PC-3 (cell line): ENCODE data around the gene SNX13. TPM values are rescaled to one million over a fixed set of nuclear protein-coding genes. Genes with fewer than 3 reads are reported as not detected.

Experiments
- ATAC-seq: fragments of 200-7000 bp; cut with Tn5 transposase; 2 replicates; pipeline ENCODE4 v1.9.1; 2020; ENCODE audit warnings: mild to moderate bottlenecking, moderate library complexity
- BruUV-seq: library from RNA; stranded (reverse); fragments of 400-500 nt; replicated peaks from 2 replicates; lab custom pipeline; 2021; lab: Mats Ljungman, UMichigan
- CTCF ChIA-PET: fragments of 300-600 bp; sonication (Branson Sonifier 250); formaldehyde crosslinking; loops from one replicate; lab custom pipeline; 2022; ENCODE audit warnings: antibody characterized with exemption; lab: Charles Lee
- POLR2A ChIA-PET: fragments of 300-600 bp; sonication (Branson Sonifier 250); formaldehyde crosslinking; loops from one replicate; lab custom pipeline; 2022; ENCODE audit warnings: antibody characterized with exemption; ENCODE audit not compliant: unreplicated experiment; lab: Charles Lee
- DNase-seq: peaks from one replicate; pipeline ENCODE4 v3.0.0-alpha.2; 2015
- H2AFZ ChIP-seq: fragments of 300-600 bp; sonication (generic); 2 replicates; pipeline ENCODE4 v1.6.0; 2016; ENCODE audit warnings: antibody characterized with exemption, low read length
- H3F3A ChIP-seq: fragments of 300-600 bp; sonication (generic); one replicate; pipeline ENCODE4 v1.6.0; 2017; ENCODE audit warnings: antibody characterized with exemption, low read length, control low read depth, mild to moderate bottlenecking; ENCODE audit not compliant: unreplicated experiment
- H3K27ac ChIP-seq: fragments of 300-600 bp; sonication (generic); 2 replicates; pipeline ENCODE4 v1.5.1; 2016; ENCODE audit warnings: mild to moderate bottlenecking, low read length
- H3K27me3 ChIP-seq: fragments of 300-600 bp; sonication (generic); 2 replicates; pipeline ENCODE4 v1.6.1; 2016; ENCODE audit warnings: low read length, mixed read lengths
- H3K36me3 ChIP-seq: fragments of 300-600 bp; sonication (generic); 2 replicates; pipeline ENCODE4 v1.6.1; 2016; ENCODE audit warnings: low read depth, mixed run types, low read length, mixed read lengths
- H3K4me1 ChIP-seq: fragments of 300-600 bp; sonication (generic); 2 replicates; pipeline ENCODE4 v1.5.1; 2016; ENCODE audit warnings: low read length; ENCODE audit not compliant: insufficient read depth
- H3K4me2 ChIP-seq: fragments of 300-600 bp; sonication (generic); 2 replicates; pipeline ENCODE4 v1.6.0; 2016; ENCODE audit warnings: low read length
- H3K4me3 ChIP-seq: fragments of 300-600 bp; sonication (generic); 2 replicates; pipeline ENCODE4 v1.5.1; 2016; ENCODE audit warnings: mild to moderate bottlenecking, low read length, mixed read lengths
- H3K79me2 ChIP-seq: fragments of 300-600 bp; sonication (generic); 2 replicates; pipeline ENCODE4 v1.6.1; 2017; ENCODE audit warnings: low read length, mixed read lengths
- H3K9ac ChIP-seq: fragments of 300-600 bp; sonication (generic); 2 replicates; pipeline ENCODE4 v1.6.0; 2016; ENCODE audit warnings: mild to moderate bottlenecking, low read length
- H3K9me2 ChIP-seq: fragments of 300-600 bp; sonication (generic); replicated peaks from 2 replicates; pipeline ENCODE4 v1.6.1; 2016; ENCODE audit warnings: mixed run types, low read length, mixed read lengths
- H3K9me3 ChIP-seq: fragments of 300-600 bp; sonication (generic); 2 replicates; pipeline ENCODE4 v1.6.1; 2016; ENCODE audit warnings: low read length, mixed read lengths
- H4K20me1 ChIP-seq: fragments of 300-600 bp; sonication (generic); 2 replicates; pipeline ENCODE4 v1.6.1; 2016; ENCODE audit warnings: low read length, mixed read lengths
- EZH2 ChIP-seq: fragments of 300-600 bp; sonication (generic); IDR thresholded peaks from one replicate; pipeline ENCODE4 v1.6.1; 2017; ENCODE audit warnings: antibody characterized with exemption, mild to moderate bottlenecking, low read length; ENCODE audit not compliant: unreplicated experiment
- EZH2phosphoT487 ChIP-seq: fragments of 300-600 bp; sonication (generic); IDR thresholded peaks from 2 replicates; pipeline ENCODE4 v1.6.1; 2018; ENCODE audit warnings: mild to moderate bottlenecking, antibody characterized with exemption, low read length, borderline replicate concordance
- intact Hi-C: fragments of 100-400 bp; cut with micrococcal nuclease; formaldehyde crosslinking; loops from 2 replicates; pipeline ENCODE4 v1.9.0; 2023
- total RNA-seq: library from RNA; depleted of rRNA; stranded (reverse); fragments of >200 nt; gene quantifications from 2 replicates; pipeline ENCODE4 v1.2.3, GENCODE V29; 2014
- TF ChIP-seq, protein P1 (sequence below): fragments of 300-600 bp; sonication (generic); conservative IDR thresholded peaks from 2 replicates; pipeline ENCODE4 v1.5.1; 2017; ENCODE audit warnings: antibody characterized with exemption, low read depth, mild to moderate bottlenecking, low read length

Gene SNX13
- total RNA-seq, 1 experiment from 2014 or later: 33.9 TPM

DNA sequence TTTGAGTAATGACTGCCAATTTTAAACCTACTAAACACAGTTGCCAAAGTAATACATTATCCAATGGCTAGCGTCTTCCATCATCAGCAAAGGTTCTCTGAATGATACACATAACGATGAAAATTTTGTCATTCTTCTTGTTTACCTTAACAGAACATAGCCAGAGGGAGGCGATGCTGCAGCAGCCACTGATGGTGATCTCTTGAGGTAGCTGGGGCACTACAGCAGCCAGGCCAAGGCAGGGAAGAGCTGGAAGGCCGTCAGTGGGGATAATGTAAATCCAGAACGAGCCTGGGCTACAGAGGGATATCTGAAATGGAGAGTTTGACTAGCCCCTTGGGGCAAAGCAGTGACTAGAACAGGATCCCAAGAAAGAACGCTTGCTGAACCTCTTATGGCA, 48.6 kb upstream of the SNX13 start:
- intact Hi-C loops: no loop called here
- H3K4me3 ChIP-seq: no peak overlapping the region
- H3K4me1 ChIP-seq: peaks cover 16% of the 10 kb centered on the region
- POLR2A ChIA-PET: no interaction called here
- no peaks in the 10 kb centered on the region for H4K20me1 ChIP-seq
- TF ChIP-seq EZH2phosphoT487: no peak
- no TSS peak for BruUV-seq
- H3F3A ChIP-seq: no peaks in the 10 kb centered on the region
- CTCF ChIA-PET: no interaction called here
- H3K27me3 ChIP-seq: no peaks in the 10 kb centered on the region
- ATAC-seq (no peak), DNase-seq (no peak)
- no peak overlapping the region for H3K4me2 ChIP-seq
- no peaks in the 10 kb centered on the region for H3K9me2 ChIP-seq
- no peak overlapping the region for H3K27ac ChIP-seq
- H3K9me3 ChIP-seq: no peaks in the 10 kb centered on the region
- H3K79me2 ChIP-seq: no peaks in the 10 kb centered on the region
- no peak overlapping the region for H3K9ac ChIP-seq
- no peak overlapping the region for H2AFZ ChIP-seq
- H3K36me3 ChIP-seq: no peaks in the 10 kb centered on the region

DNA sequence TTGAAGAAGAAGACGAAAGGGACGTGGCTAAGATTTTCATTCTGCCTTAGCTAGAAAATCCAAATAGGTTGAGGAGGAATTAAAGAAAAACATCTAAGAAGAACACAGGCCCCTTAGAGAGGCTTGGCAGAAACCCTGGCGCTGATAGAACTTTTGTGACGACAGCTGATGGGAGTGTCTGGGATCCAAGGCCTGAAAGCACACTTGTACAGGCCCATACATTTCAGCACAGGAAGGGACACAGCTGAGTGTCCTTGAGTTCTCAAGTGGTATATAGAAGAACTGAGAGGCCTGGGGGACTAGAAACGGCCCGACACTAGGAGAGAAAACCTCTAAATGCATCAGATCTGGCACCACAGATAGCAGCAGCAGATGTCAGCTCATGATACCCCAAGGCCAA, 47.8 kb upstream of the SNX13 start:
- no TSS peak for BruUV-seq
- H3K9me3 ChIP-seq: no peaks in the 10 kb centered on the region
- H3K79me2 ChIP-seq: no peaks in the 10 kb centered on the region
- H4K20me1 ChIP-seq: no peaks in the 10 kb centered on the region
- no peaks in the 10 kb centered on the region for H3K27me3 ChIP-seq
- TF ChIP-seq, protein P1, sequence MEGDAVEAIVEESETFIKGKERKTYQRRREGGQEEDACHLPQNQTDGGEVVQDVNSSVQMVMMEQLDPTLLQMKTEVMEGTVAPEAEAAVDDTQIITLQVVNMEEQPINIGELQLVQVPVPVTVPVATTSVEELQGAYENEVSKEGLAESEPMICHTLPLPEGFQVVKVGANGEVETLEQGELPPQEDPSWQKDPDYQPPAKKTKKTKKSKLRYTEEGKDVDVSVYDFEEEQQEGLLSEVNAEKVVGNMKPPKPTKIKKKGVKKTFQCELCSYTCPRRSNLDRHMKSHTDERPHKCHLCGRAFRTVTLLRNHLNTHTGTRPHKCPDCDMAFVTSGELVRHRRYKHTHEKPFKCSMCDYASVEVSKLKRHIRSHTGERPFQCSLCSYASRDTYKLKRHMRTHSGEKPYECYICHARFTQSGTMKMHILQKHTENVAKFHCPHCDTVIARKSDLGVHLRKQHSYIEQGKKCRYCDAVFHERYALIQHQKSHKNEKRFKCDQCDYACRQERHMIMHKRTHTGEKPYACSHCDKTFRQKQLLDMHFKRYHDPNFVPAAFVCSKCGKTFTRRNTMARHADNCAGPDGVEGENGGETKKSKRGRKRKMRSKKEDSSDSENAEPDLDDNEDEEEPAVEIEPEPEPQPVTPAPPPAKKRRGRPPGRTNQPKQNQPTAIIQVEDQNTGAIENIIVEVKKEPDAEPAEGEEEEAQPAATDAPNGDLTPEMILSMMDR: no peak
- TF ChIP-seq EZH2: no peak
- no peak for TF ChIP-seq EZH2phosphoT487
- ChIA-PET CTCF (no interaction called here), POLR2A (no interaction called here)
- no peak for DNase-seq
- peaks cover 22% of the 10 kb centered on the region for H3K4me1 ChIP-seq
- no peak overlapping the region for H2AFZ ChIP-seq
- H3K4me3 ChIP-seq: no peak overlapping the region
- H3K9me2 ChIP-seq: no peaks in the 10 kb centered on the region
- intact Hi-C loops: no loop called here
- H3K27ac ChIP-seq: no peak overlapping the region
- H3K36me3 ChIP-seq: no peaks in the 10 kb centered on the region
- ATAC-seq: no peak
- no peaks in the 10 kb centered on the region for H3F3A ChIP-seq
- no peak overlapping the region for H3K9ac ChIP-seq
- no peak overlapping the region for H3K4me2 ChIP-seq

DNA sequence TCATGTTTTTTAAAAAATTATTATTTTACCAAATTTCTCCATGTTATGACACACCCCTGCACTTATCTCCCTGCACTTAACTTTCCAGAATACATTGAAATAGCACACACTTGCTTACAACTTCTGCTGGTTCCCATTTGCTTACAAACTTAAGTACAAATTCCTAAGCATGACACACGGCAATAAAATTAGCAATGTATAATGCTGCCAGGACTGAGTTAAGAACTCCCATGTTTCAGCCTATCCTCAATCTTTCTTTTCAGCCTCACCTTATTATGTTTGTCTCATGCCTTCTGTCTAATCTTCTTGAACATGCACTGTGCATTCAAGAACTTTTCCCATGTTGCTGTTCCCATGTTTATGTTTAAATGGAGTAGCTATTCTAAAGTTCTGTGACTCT, 46.6 kb upstream of the SNX13 start:
- peak; percentile 89 for DNase-seq
- Histone ChIP-seq H3K4me1 (peaks cover 22% of the 10 kb centered on the region), H3K4me3 (no peak overlapping the region), H2AFZ (peak overlapping the region; percentile 42), H3K27me3 (no peaks in the 10 kb centered on the region), H3K9me3 (no peaks in the 10 kb centered on the region), H3K79me2 (no peaks in the 10 kb centered on the region), H3K9ac (no peak overlapping the region), H3K4me2 (peak overlapping the region; percentile 62), H3K27ac (no peak overlapping the region; the same call in 1 of the 2 replicates), H3K36me3 (no peaks in the 10 kb centered on the region), H4K20me1 (no peaks in the 10 kb centered on the region), H3F3A (no peaks in the 10 kb centered on the region), H3K9me2 (no peaks in the 10 kb centered on the region)
- TF ChIP-seq EZH2phosphoT487 (no peak), EZH2 (no peak)
- TF ChIP-seq, protein P1: no peak
- intact Hi-C loops: loop anchor here (2.0 kb wide), 1 partner anchor 192 kb away; no protein-coding TSS in a partner anchor
- ATAC-seq: peak; percentile 92
- BruUV-seq: no TSS peak
- ChIA-PET POLR2A (interaction anchor here (0.6 kb wide), 1 partner anchor 187 kb away, joined by 3 read pairs; no protein-coding TSS in a partner anchor), CTCF (no interaction called here)
